Kidney (tissue), 14 donors: ENCODE data around the gene KTN1. TPM values are rescaled to one million over a fixed set of nuclear protein-coding genes. Genes with fewer than 3 reads are reported as not detected.

Experiments
- DNase-seq, 5 donors: peaks; one replicate each; pipeline ENCODE4 v3.0.0-alpha.2; 2013 to 2020
- FAIRE-seq: peaks from 2 replicates; lab custom pipeline; 2012; peaks lifted over from hg19 to GRCh38; lab: Jason Lieb, UNC
- H3K27ac ChIP-seq, 2 donors: one replicate each; pipeline ENCODE4 v1.7.0; 2013; ENCODE audit warnings: low read depth in 2 of 2, low read length in 2 of 2, inconsistent platforms in 1 of 2
- H3K27me3 ChIP-seq: one replicate; pipeline ENCODE4 v1.7.1; 2013; ENCODE audit warnings: low read length, inconsistent platforms; ENCODE audit not compliant: control insufficient read depth, insufficient read depth
- H3K36me3 ChIP-seq, 3 donors: one replicate each; pipeline versions ENCODE4 v1.7.0 to v1.7.1; 2013; ENCODE audit warnings: low read length in 3 of 3, control low read depth in 1 of 3, inconsistent platforms in 1 of 3; ENCODE audit not compliant: insufficient read depth in 3 of 3, control insufficient read depth in 2 of 3
- H3K4me1 ChIP-seq, 3 donors: one replicate each; pipeline versions ENCODE4 v1.7.0 to v1.7.1; 2013; ENCODE audit warnings: low read length in 3 of 3, inconsistent platforms in 1 of 3, low read depth in 1 of 3; ENCODE audit not compliant: control insufficient read depth in 2 of 3, insufficient read depth in 2 of 3
- H3K4me3 ChIP-seq, 3 donors: one replicate each; pipeline versions ENCODE4 v1.7.0 to v1.8.1; 2013; ENCODE audit warnings: low read length in 3 of 3, control low read depth in 1 of 3, inconsistent platforms in 1 of 3
- H3K9ac ChIP-seq, 3 donors: one replicate each; pipeline versions ENCODE4 v1.7.0 to v1.7.1; 2013; ENCODE audit warnings: low read length in 3 of 3, control low read depth in 1 of 3, inconsistent platforms in 1 of 3
- H3K9me3 ChIP-seq, 3 donors: one replicate each; pipeline versions ENCODE4 v1.7.0 to v1.7.1; 2013; ENCODE audit warnings: low read length in 3 of 3, control low read depth in 1 of 3, inconsistent platforms in 1 of 3; ENCODE audit not compliant: control insufficient read depth in 2 of 3, insufficient read depth in 1 of 3
- intact Hi-C: fragments of 100-400 bp; cut with DNase I; formaldehyde crosslinking; loops from one replicate; pipeline ENCODE4 v1.11.1; 2022
- polyA plus RNA-seq: library from polyadenylated mRNA; stranded (reverse); fragments of 350-450 nt; fragmentation: Illumina TruSeq; extraction: RNeasy Lipid Tissue Mini Kit (QIAGEN cat#74804); gene quantifications from one replicate; pipeline ENCODE4 v1.2.3, GENCODE V29; 2014; ENCODE audit warnings: low read depth, low replicate concordance; ENCODE audit not compliant: insufficient read depth
- total RNA-seq: library from RNA; stranded (reverse); fragmentation: NEBNext Ultra II Directional; extraction: Animal tissue kit (Norgen Biotek cat#: 25700); gene quantifications from one replicate; pipeline ENCODE4 v1.2.1, GENCODE V29; 2021
- TF ChIP-seq, protein P1 (sequence below): IDR thresholded peaks from 3 replicates; pipeline ENCODE4 v1.5.1; 2012; ENCODE audit warnings: mild to moderate bottlenecking, moderate library complexity, borderline replicate concordance; ENCODE audit not compliant: insufficient read depth; ENCODE audit errors: extremely low read depth
- donor health status: control.
- donor health status: control.
- donor health status: control.
- donor health status: control.
- donor health status: control.
- donor health status: DM: yes; HTN: yes; CAD: no.
- donor health status: Normal renal cell carcinoma (clear cell type).

KTN1 gene
- total and polyA plus RNA-seq, 2 donors from 2014 or later: 106 to 155 TPM

DNA sequence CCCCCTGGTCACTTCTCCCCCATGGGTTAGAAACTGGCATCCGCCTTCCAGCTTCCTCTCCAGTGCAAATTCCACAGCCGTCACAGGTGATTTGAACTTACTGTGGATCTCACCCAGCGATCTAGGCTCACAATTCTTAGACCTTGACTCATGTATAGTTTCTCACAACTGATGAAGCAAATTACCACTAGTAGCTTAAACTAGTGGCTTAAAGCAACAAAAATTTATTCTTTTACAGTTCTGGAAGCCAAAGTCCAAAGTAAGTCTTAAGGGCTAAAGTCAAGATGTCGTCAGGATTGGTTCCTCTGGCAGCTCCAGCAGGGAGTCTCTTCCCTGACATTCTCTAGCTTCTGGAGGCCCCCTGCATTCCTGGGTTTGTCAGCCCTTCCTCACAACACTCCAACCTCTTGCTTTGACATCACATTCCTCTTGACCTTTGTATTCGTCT lies 117.4 kb downstream of the KTN1 start:
- no peaks in the 10 kb centered on the region for H3K27me3 ChIP-seq
- H3K27ac ChIP-seq: peak overlapping the region in 1 of 2 donors; percentile 38
- no peaks in the 10 kb centered on the region for H3K36me3 ChIP-seq
- DNase-seq: no peak
- TF ChIP-seq, protein P1, sequence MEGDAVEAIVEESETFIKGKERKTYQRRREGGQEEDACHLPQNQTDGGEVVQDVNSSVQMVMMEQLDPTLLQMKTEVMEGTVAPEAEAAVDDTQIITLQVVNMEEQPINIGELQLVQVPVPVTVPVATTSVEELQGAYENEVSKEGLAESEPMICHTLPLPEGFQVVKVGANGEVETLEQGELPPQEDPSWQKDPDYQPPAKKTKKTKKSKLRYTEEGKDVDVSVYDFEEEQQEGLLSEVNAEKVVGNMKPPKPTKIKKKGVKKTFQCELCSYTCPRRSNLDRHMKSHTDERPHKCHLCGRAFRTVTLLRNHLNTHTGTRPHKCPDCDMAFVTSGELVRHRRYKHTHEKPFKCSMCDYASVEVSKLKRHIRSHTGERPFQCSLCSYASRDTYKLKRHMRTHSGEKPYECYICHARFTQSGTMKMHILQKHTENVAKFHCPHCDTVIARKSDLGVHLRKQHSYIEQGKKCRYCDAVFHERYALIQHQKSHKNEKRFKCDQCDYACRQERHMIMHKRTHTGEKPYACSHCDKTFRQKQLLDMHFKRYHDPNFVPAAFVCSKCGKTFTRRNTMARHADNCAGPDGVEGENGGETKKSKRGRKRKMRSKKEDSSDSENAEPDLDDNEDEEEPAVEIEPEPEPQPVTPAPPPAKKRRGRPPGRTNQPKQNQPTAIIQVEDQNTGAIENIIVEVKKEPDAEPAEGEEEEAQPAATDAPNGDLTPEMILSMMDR: no peak
- no peak overlapping the region for H3K9ac ChIP-seq
- FAIRE-seq: no peak
- H3K9me3 ChIP-seq: no peaks in the 10 kb centered on the region
- intact Hi-C loops: no loop called here
- peaks cover 0 to 12% (median 8%) of the 10 kb centered on the region in 3 donors for H3K4me1 ChIP-seq
- H3K4me3 ChIP-seq: no peak overlapping the region

DNA sequence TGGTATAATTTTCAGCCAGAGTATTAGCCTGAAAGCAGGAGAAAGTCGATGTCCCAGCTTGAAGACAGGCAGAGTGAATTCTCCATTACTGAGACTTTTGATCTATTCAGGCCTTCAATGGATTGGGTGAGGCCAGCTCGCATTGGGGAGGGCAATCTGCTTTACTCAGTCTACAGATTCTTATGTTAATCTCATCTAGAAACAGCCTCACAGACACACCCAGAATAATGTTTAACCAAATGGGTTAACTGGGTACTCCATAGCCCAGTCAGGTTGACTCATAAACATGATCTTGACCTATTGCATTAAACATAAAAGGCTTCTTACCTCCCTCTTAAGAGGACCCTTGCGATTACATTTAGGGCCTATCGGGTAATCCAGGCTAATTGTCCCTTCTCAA lies 118.0 kb downstream of the KTN1 start:
- Histone ChIP-seq H3K4me1 (peaks cover 0 to 12% (median 8%) of the 10 kb centered on the region in 3 donors), H3K27me3 (no peaks in the 10 kb centered on the region), H3K4me3 (no peak overlapping the region), H3K9me3 (no peaks in the 10 kb centered on the region), H3K27ac (no peak overlapping the region), H3K9ac (no peak overlapping the region), H3K36me3 (no peaks in the 10 kb centered on the region)
- DNase-seq (no peak), FAIRE-seq (no peak)
- intact Hi-C loops: no loop called here
- TF ChIP-seq, protein P1: no peak

DNA sequence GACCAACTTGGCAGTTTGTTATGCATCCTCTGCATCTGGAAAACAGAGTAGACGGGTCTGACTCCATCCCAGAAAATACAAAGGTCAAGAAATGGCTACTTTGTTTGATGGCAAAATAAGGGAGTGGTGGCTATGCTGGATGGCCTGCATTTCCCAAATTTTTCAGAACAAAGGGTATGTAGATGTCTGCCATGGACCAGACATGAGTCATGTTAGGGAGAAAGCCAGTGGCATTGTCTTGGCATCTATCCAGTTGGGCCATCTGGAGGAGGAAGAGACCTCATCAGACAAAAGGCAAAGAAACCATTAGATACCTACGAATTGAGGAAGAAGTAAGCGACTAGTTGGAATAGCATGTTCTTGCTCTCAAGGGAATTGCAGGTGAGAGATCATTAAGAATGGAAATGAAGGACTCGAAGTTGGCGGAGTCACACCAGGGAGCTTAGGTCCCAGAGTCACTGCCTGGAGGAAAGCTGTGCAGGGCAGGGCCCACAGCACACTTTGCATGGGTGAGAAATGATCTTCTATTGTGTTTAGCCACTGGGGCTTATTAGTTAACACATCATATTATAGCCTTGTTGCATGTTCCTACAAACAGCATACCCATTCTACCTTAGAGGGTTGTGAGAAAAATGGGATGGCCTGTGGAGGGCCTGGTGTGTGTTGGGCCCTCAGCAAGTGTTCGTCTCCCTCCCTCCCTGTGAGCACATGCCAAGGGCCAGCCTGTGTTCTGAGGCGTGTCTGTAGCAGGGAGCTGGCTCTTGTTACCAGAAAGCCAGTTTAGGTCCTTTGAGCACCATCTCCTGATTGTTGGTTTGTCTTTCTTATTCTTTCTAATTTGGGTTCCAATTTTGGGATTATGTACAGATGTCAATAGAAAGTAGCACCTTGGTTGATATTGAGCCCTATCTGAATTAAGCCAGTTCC lies 119.4 kb downstream of the KTN1 start:
- intact Hi-C loops: loop anchor here (10.0 kb wide), 1 partner anchor 775 kb away; no protein-coding TSS in a partner anchor
- Histone ChIP-seq H3K36me3 (no peaks in the 10 kb centered on the region), H3K27ac (no peak overlapping the region), H3K27me3 (no peaks in the 10 kb centered on the region), H3K4me3 (no peak overlapping the region), H3K9ac (no peak overlapping the region), H3K4me1 (peaks cover 0 to 12% (median 8%) of the 10 kb centered on the region in 3 donors), H3K9me3 (no peaks in the 10 kb centered on the region)
- TF ChIP-seq, protein P1: no peak
- DNase-seq (no peak), FAIRE-seq (no peak)
